ENCODE data around the gene EIF4EBP2.

Gene EIF4EBP2

DNA sequence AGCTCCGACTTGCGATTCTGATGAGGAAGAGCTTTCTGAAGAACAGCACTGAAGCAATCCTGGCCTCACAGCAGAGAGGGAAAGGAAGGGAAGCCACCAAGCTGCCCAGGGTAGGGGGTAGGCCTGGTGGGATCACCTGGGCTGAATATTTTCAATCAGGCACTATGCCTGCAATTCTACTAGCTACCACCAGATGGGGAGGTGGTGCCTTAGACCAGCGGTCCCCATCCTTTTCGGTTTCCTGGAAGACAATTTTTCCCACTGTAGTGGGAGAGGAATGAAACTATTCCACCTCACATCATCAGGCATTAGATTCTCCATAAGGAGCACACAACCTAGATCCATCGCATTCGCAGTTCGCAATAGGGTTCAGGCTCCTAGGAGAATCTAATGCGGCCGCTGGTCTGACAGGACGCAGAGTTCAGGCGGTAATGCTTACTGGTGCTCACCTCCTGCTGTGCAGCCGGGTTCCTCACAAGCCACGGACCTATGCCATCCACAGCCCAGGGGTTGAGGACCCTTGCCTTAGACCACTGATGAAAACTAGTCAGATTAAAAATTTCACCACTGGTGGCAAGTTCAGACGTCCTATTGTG is 24.3 kb upstream of the EIF4EBP2 start:
- DNase-seq = no peak

DNA sequence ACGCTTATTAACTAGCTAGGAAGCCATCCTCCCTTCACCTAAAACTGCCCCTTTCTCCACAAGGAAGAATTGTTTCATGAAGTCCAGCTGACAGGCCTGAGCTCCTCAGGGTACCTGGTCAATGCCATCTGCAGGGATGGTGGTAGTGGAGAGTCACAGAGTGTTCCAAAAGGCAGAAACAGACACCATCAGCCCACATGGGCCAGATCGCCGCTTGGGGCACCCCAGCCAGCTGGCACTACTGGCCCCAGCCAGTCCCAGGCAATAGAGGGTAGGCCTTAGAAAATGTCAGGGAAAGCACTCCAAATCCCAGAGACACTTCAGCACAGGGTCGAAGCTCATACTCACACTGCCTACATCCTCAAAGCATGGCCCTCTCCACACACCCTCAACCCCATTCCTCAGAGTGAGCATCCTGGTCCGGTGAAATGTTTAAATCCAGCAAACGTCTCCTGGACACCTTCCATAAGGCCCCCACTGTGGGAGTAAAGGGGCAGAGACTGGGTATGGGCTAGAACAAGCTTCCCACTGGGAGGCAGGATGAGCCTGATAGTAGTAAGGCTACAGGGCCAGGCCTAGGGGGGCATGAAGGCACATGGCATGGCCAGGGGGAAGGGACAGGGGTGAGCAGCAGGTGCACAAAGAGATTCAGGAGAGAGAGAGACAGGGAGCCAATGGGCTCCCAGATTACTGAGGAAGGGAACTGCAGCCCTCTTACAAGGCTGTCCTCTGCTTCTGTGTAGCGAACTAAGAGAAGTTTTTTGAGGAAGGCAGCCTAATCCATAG is 23.4 kb upstream of the EIF4EBP2 start:
- DNase-seq = no peak

GRCh38 chr10:70381471-70382421 is 22.2 kb upstream of the EIF4EBP2 start:
- peak; percentile 28 for DNase-seq

DNA sequence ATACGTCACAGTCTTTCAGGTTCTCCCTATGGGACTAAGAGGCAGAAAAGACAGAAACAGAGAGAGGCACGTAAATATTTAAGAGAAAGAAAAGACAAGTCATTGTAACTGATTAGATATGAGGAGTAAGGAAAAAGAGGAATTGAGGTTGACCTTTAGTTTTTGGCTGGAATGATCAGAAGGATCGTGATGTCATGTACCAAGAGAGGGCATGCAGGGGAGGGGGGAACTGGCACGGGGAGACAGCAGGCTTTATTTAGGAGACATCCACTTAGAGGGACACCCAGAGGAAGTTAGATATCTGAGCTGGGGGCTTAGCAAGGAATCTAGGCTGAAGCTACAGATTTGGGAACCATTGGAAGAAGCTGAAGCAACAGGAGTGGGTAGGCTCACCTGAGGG is 12.3 kb upstream of the EIF4EBP2 start:
- DNase-seq = no peak

GRCh38 chr10:70396140-70396539 is 7.8 kb upstream of the EIF4EBP2 start:
- no peak for DNase-seq

- no peak for DNase-seq
Observed at GRCh38 chr10:70399177-70399576, 4.8 kb upstream of the EIF4EBP2 start.

GRCh38 chr10:70403483-70404035 is 386 bp upstream of the EIF4EBP2 start:
- DNase-seq = no peak

GRCh38 chr10:70404787-70405036 is 767 bp downstream of the EIF4EBP2 start:
- no peak for DNase-seq

- DNase-seq = no peak
Observed at GRCh38 chr10:70405037-70405824, 1.3 kb downstream of the EIF4EBP2 start.

GRCh38 chr10:70409772-70410171 is 5.8 kb downstream of the EIF4EBP2 start:
- no peak for DNase-seq

DNA sequence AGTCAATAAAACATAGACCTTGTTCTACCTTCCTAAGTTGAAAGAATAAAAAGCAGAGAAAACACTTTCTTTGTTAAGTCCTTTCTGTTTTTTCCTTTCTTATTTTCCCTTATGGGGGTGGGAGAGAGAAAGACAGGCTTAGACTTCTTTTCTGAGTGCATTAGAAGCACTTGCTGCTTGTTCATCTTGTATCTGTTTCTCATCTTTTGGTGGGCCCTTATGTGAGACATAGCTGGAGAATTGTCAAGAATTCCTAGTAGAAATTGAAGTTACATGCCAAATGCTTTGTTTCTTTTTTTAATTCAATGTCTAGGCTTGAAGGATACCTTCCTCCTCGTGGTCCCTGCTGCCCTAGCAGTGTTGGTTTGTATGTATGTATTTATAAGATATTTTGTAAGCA is 6.7 kb downstream of the EIF4EBP2 start:
- DNase-seq = no peak

DNA sequence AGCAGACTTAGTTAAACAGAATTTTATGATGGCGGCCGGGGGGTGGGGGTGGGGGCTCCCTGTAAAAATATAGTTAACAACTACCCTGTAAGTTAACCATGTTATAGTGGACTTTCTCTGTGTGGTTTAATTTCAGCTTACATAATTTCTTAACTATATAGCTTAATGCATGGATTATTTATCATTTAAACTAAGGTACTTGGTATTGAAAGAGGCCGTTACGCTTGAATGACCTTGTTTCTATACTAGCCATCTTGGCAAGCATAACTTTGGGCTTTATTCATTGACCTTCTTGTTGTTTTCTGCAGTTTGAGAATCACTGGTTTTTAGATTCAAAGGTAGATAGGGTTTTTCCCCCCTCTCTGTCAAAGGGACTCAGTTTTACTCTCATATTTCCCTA is 8.4 kb downstream of the EIF4EBP2 start:
- DNase-seq = no peak

DNA sequence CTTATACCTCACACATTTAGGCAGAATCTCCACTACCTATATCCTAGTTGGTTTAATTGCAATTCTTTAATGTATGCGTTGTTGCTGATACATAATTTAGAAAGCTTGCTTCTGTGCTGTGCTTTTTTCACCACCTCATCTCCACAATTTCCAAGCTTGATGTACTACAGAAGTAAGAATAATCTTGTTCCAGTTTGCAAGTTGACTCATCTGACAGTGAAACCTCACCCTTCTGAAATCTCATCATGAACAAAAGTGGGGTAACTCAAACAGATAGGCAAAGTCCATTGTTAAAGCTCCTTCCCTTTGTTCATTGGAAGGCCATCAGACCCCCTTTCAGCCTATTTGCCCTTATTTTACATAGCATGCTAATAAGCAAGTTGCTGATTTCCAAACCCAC is 13.6 kb downstream of the EIF4EBP2 start:
- no peak for DNase-seq

- no peak for DNase-seq
Observed at GRCh38 chr10:70418229-70418628, 14.3 kb downstream of the EIF4EBP2 start.

GRCh38 chr10:70418713-70419112 is 14.8 kb downstream of the EIF4EBP2 start:
- no peak for DNase-seq

DNA sequence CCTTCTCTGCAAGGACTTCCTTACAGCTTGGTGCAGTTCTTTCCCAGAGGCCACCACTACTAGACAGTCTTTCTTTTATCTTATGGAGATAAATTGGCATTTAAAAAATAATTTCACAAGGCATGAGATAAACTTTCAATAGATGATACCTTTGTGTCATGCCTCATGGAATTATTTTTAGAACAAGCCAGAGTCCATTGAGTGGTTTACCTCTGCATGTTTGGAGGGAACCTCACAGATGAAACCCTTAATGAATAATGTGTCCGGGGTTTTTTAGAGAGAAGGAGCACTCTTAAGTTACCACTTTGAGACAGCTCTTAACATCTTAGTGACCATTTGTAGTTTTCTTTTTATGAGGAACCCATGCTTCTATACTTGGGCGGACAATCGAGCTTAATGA is 20.4 kb downstream of the EIF4EBP2 start:
- no peak for DNase-seq

GRCh38 chr10:70425096-70425495 is 21.2 kb downstream of the EIF4EBP2 start:
- DNase-seq = no peak

GRCh38 chr10:70426823-70427222 is 22.9 kb downstream of the EIF4EBP2 start:
- DNase-seq = no peak

DNA sequence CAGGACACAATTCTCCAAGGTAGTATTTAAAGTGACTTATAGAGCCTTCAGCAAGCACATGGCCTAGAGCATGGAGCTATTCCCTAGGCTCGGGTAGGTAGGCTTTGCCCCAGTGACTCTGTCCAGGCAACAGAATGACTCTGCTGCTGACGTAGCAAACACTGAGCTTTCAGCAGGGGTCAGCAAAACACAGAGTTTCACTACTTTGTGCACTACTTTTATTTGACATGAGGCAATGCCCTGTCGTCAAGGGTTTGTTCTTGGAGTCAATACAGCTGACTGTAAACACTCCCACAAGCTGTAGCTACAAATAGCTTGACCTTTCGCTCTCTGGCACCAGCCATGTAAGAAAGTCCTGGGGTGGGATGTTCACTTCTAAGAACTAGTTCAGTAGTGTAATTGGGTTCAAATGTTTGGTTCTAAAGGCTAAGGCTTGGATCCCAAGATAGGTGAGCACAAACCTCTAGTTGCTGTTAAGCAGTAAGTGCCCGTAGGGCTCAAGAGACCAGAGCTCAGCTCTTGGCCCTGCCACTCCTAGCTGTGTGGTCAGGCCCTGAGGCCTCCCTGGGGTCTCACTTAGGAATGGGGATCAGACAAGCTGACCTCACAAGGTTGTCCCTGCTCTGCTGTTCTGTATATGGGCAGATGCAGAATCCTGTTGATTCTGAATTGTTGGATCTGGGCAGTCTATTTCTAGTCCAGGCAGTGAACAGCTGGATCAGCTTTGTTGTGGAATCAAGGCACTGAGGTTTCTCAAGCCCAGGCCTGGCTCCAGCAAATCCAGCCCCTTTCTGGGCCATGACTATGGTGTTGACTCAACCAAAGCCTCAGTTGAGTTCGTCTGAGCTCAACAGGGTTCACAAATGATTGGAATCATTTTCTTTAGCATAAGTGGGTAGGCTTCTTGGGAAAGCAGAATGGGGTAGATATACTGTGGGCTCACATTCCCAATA is 26.8 kb downstream of the EIF4EBP2 start:
- no peak for DNase-seq

- DNase-seq = no peak
Observed at GRCh38 chr10:70432101-70432500, 28.2 kb downstream of the EIF4EBP2 start.

GRCh38 chr10:70432561-70433263 is 28.8 kb downstream of the EIF4EBP2 start:
- no peak for DNase-seq

All from activated naive CD4-positive, alpha-beta T cell treated with anti-CD3 and anti-CD28 coated beads, Interleukin-2, amount 50 U/mL, for 16 hours (primary cell).